HepG2 (cell line): ENCODE results near the gene COL18A1. TPM values are rescaled to one million over a fixed set of nuclear protein-coding genes. Genes with fewer than 3 reads are reported as not detected.

ENCODE experiments used
- ASH2L ChIP-seq: fragments of 300-600, 200-600 bp; sonication (generic); IDR thresholded peaks from 2 replicates; pipeline ENCODE4 v1.7.0; 2017; ENCODE audit warnings: low read depth, mild to moderate bottlenecking, moderate library complexity, mixed read lengths, low read length; ENCODE audit not compliant: insufficient read length
- BORCS8-MEF2B ChIP-seq: sonication (generic); formaldehyde crosslinking; IDR thresholded peaks from 2 replicates; pipeline ENCODE4 v1.8.0; 2022; ENCODE audit warnings: mild to moderate bottlenecking, missing genetic modification reagents
- BRF2 ChIP-seq: sonication (generic); formaldehyde crosslinking; IDR thresholded peaks from 2 replicates; pipeline ENCODE4 v1.8.1; 2022; ENCODE audit warnings: mild to moderate bottlenecking, missing genetic modification reagents
- CCDC6 ChIP-seq: sonication (generic); formaldehyde crosslinking; IDR thresholded peaks from 2 replicates; pipeline ENCODE4 v1.8.1; 2022; ENCODE audit warnings: mild to moderate bottlenecking, missing genetic modification reagents, moderate library complexity
- DPF2 ChIP-seq: sonication (generic); formaldehyde crosslinking; IDR thresholded peaks from 2 replicates; pipeline ENCODE4 v1.4.0; 2020; ENCODE audit warnings: mild to moderate bottlenecking, low read depth, missing genetic modification reagents, borderline replicate concordance
- ETV6 ChIP-seq: sonication (generic); formaldehyde crosslinking; conservative IDR thresholded peaks from 2 replicates; pipeline ENCODE4 v1.4.0; 2020; ENCODE audit warnings: missing genetic modification reagents
- FIP1L1 ChIP-seq: fragments of 200-400 bp; formaldehyde crosslinking; IDR thresholded peaks from 2 replicates; pipeline ENCODE4 v1.6.1; 2018; ENCODE audit warnings: low read depth, mild to moderate bottlenecking, low read length, moderate library complexity, borderline replicate concordance; ENCODE audit not compliant: insufficient read depth
- HCFC1 ChIP-seq: fragments of 150-350 bp; IDR thresholded peaks from 2 replicates; pipeline ENCODE4 v1.6.1; 2014; ENCODE audit warnings: low read depth, low read length
- HNF1B ChIP-seq: sonication (generic); formaldehyde crosslinking; IDR thresholded peaks from 2 replicates; pipeline ENCODE4 v1.5.1; 2020; ENCODE audit warnings: mild to moderate bottlenecking, moderate library complexity, missing genetic modification reagents
- HOXA3 ChIP-seq: sonication (generic); formaldehyde crosslinking; IDR thresholded peaks from 2 replicates; pipeline ENCODE4 v1.5.0; 2020; ENCODE audit warnings: missing genetic modification reagents
- IKZF4 ChIP-seq: sonication (generic); formaldehyde crosslinking; IDR thresholded peaks from 2 replicates; pipeline ENCODE4 v1.5.1; 2020; ENCODE audit warnings: borderline replicate concordance, mild to moderate bottlenecking, low read depth, missing genetic modification reagents; ENCODE audit errors: not compliant biosample characterization
- IRF1 ChIP-seq: sonication (generic); formaldehyde crosslinking; IDR thresholded peaks from 2 replicates; pipeline ENCODE4 v1.4.0; 2020; ENCODE audit warnings: low read depth, mild to moderate bottlenecking, missing genetic modification reagents
- KAT8 ChIP-seq: IDR thresholded peaks from 2 replicates; pipeline ENCODE4 v1.6.1; 2016; ENCODE audit warnings: missing genetic modification reagents, missing compliant biosample characterization
- MLLT10 ChIP-seq: sonication (generic); formaldehyde crosslinking; IDR thresholded peaks from 2 replicates; pipeline ENCODE4 v1.4.0; 2020; ENCODE audit warnings: missing genetic modification reagents
- MTF1 ChIP-seq: sonication (generic); formaldehyde crosslinking; IDR thresholded peaks from 2 replicates; pipeline ENCODE4 v1.5.0; 2020; ENCODE audit warnings: missing genetic modification reagents
- NR2F2 ChIP-seq: IDR thresholded peaks from 2 replicates; pipeline ENCODE4 v1.6.1; 2012; ENCODE audit warnings: low read depth, inconsistent platforms, borderline replicate concordance
- PAF1 ChIP-seq: IDR thresholded peaks from 2 replicates; pipeline ENCODE4 v1.6.1; 2016; ENCODE audit warnings: missing genetic modification reagents, missing compliant biosample characterization
- PITX1 ChIP-seq: sonication (generic); formaldehyde crosslinking; IDR thresholded peaks from 2 replicates; pipeline ENCODE4 v1.5.1; 2020; ENCODE audit warnings: mild to moderate bottlenecking, missing genetic modification reagents
- RXRB ChIP-seq: IDR thresholded peaks from 2 replicates; pipeline ENCODE4 v1.6.1; 2016; ENCODE audit warnings: borderline replicate concordance, missing genetic modification reagents, missing compliant biosample characterization
- SETDB1 ChIP-seq: sonication (generic); formaldehyde crosslinking; IDR thresholded peaks from 2 replicates; pipeline ENCODE4 v1.5.1; 2020; ENCODE audit warnings: missing genetic modification reagents, mild to moderate bottlenecking, borderline replicate concordance
- SMARCC2 ChIP-seq: fragments of 450-650 bp; IDR thresholded peaks from 2 replicates; pipeline ENCODE4 v1.6.1; 2017; ENCODE audit warnings: antibody characterized with exemption, mild to moderate bottlenecking
- SNAPC2 ChIP-seq: sonication (generic); formaldehyde crosslinking; IDR thresholded peaks from 2 replicates; pipeline ENCODE4 v1.8.1; 2022; ENCODE audit warnings: mild to moderate bottlenecking, missing genetic modification reagents
- WIZ ChIP-seq: sonication (generic); formaldehyde crosslinking; IDR thresholded peaks from 2 replicates; pipeline ENCODE4 v1.5.1; 2020; ENCODE audit warnings: mild to moderate bottlenecking, missing genetic modification reagents
- ZNF136 ChIP-seq: sonication (generic); formaldehyde crosslinking; IDR thresholded peaks from 2 replicates; pipeline ENCODE4 v1.8.1; 2022; ENCODE audit warnings: low read depth, mild to moderate bottlenecking, moderate library complexity, missing genetic modification reagents
- ZNF235 ChIP-seq: sonication (generic); formaldehyde crosslinking; IDR thresholded peaks from 2 replicates; pipeline ENCODE4 v1.8.1; 2023; ENCODE audit warnings: mild to moderate bottlenecking, missing genetic modification reagents, borderline replicate concordance
- ZNF331 ChIP-seq: sonication (generic); formaldehyde crosslinking; IDR thresholded peaks from 2 replicates; pipeline ENCODE4 v1.4.0; 2020; ENCODE audit warnings: missing genetic modification reagents
- ZNF501 ChIP-seq: sonication (generic); formaldehyde crosslinking; IDR thresholded peaks from 2 replicates; pipeline ENCODE4 v1.5.1; 2020; ENCODE audit warnings: mild to moderate bottlenecking, moderate library complexity, missing genetic modification reagents
- ZNF570 ChIP-seq: sonication (generic); formaldehyde crosslinking; IDR thresholded peaks from 2 replicates; pipeline ENCODE4 v1.4.0; 2020; ENCODE audit warnings: mild to moderate bottlenecking, missing genetic modification reagents, borderline replicate concordance
- ZNF614 ChIP-seq: IDR thresholded peaks from 2 replicates; pipeline ENCODE4 v1.6.1; 2018; ENCODE audit warnings: missing biosample characterization, missing genetic modification reagents, inconsistent platforms, borderline replicate concordance
- polyA plus RNA-seq, 8 experiments: library from polyadenylated mRNA; depleted of rRNA in 3 of 8; stranded (reverse) in 7 of 8; unstranded in 1 of 8; fragments of >200 nt; fragmentation: Illumina TruSeq in 4 of 8; extraction: Trizol in 4 of 8; gene quantifications; 2 replicates each; pipeline versions ENCODE4 v1.2.1 to v1.2.3, GENCODE V29; 2011 to 2016; ENCODE audit warnings: low read depth in 4 of 8, missing spikeins in 1 of 8, mixed read lengths in 1 of 8; ENCODE audit not compliant: insufficient read depth in 1 of 8
- total RNA-seq, 5 experiments: library from RNA; depleted of rRNA; stranded (reverse); fragments of >200 nt; fragmentation: Illumina TruSeq; extraction: Trizol; gene quantifications; 2 replicates each; pipeline ENCODE4 v1.2.3, GENCODE V29; 2016; ENCODE audit warnings: low read depth in 1 of 5

Gene COL18A1
- total and polyA plus RNA-seq, 2 of the 13 experiments (the other 11 are each of a cell fraction or from before 2014, with no cell fraction given): 79.0 to 102 TPM

- TF ChIP-seq IRF1 (CRISPR knock-in tag) (no peak), MTF1 (CRISPR knock-in tag) (no peak), CCDC6 (CRISPR knock-in tag) (no peak), ETV6 (CRISPR knock-in tag) (peak; percentile 83; the same call in 1 of the 2 replicates), RXRB (CRISPR knock-in tag) (peak; percentile 97), SMARCC2 (no peak), BORCS8-MEF2B (CRISPR knock-in tag) (peak; percentile 30; the same call in 1 of the 2 replicates), HNF1B (CRISPR knock-in tag) (peak; percentile 88), IKZF4 (CRISPR knock-in tag) (no peak), ZNF614 (CRISPR knock-in tag) (0 out of 2 replicates have a peak, but pooled peaks have one; percentile 50), NR2F2 (no peak), ZNF235 (CRISPR knock-in tag) (no peak), ZNF331 (CRISPR knock-in tag) (peak; percentile 90), HOXA3 (CRISPR knock-in tag) (peak; percentile 73; the same call in 1 of the 2 replicates), MLLT10 (CRISPR knock-in tag) (no peak), ZNF136 (CRISPR knock-in tag) (no peak), HCFC1 (no peak), KAT8 (CRISPR knock-in tag) (peak; percentile 78; the same call in 1 of the 2 replicates), SETDB1 (CRISPR knock-in tag) (no peak), ZNF501 (CRISPR knock-in tag) (no peak), PITX1 (CRISPR knock-in tag) (peak; percentile 90), ZNF570 (CRISPR knock-in tag) (no peak), BRF2 (CRISPR knock-in tag) (no peak), SNAPC2 (CRISPR knock-in tag) (no peak), WIZ (no peak), PAF1 (CRISPR knock-in tag) (no peak), ASH2L (peak; percentile 62), FIP1L1 (no peak), DPF2 (CRISPR knock-in tag) (no peak; the same call in 1 of the 2 replicates)
Observed at GRCh38 chr21:45471525-45472221, 66.7 kb downstream of the COL18A1 start (continued).
